ENCODE results near the gene CNDP2.

GRCh38 chr18:74505776-74506175, 9.6 kb downstream of the CNDP2 start:
- TF ChIP-seq PKNOX1 (IDR thresholded peaks at IDR 0.05) (no peak), HDGF (IDR thresholded peaks at IDR 0.05; ENCODE audit: borderline replicate concordance) (no peak), TARDBP (IDR thresholded peaks at IDR 0.05) (no peak), SUZ12 (IDR thresholded peaks at IDR 0.05) (no peak), FOXK2 (IDR thresholded peaks at IDR 0.05) (no peak), FOXM1 (IDR thresholded peaks at IDR 0.05; ENCODE audit: borderline replicate concordance) (no peak), ELF4 (IDR thresholded peaks at IDR 0.05) (no peak), ARNT (IDR thresholded peaks at IDR 0.05) (no peak), SP1 (IDR thresholded peaks at IDR 0.05) (no peak), BHLHE40 (IDR thresholded peaks at IDR 0.05; ENCODE audit: borderline replicate concordance) (no peak), ZNF384 (IDR thresholded peaks at IDR 0.05) (no peak), FOXA1 (IDR thresholded peaks at IDR 0.05) (no peak)
